GM19395 (cell line): ENCODE data around the gene EXOC3L4.
A peak's percentile ranks its signal among the peaks of the same experiment; 100 is the strongest.
"Not testable (repeated sequence)": the region's sequence is repeated elsewhere in the genome, so short reads cannot be mapped to it uniquely, and the experiment has no call there.

Experiments used
- ATAC-seq: cut with Tn5 transposase; IDR thresholded peaks from one replicate; pipeline ENCODE4 v1.9.1; 2021; ENCODE audit warnings: mild to moderate bottlenecking, moderate library complexity; ENCODE audit not compliant: unreplicated experiment

Gene EXOC3L4

GRCh38 chr14:103104654-103105452 is 10.3 kb downstream of the EXOC3L4 start:
- ATAC-seq, result peak; percentile 48

GRCh38 chr14:103105580-103106150 is 11.1 kb downstream of the EXOC3L4 start:
- ATAC-seq, result no peak

- ATAC-seq, result no peak
These were observed 12.9 kb downstream of the EXOC3L4 start for GRCh38 chr14:103107455-103107854.

- no peak for ATAC-seq
These were observed 13.6 kb downstream of the EXOC3L4 start for GRCh38 chr14:103107941-103108748.

- ATAC-seq, result peak; percentile 41
These were observed 14.3 kb downstream of the EXOC3L4 start for GRCh38 chr14:103108749-103109207.

- no peak for ATAC-seq
These were observed 15.3 kb downstream of the EXOC3L4 start for GRCh38 chr14:103109535-103110441.

- no peak for ATAC-seq
These were observed 16.2 kb downstream of the EXOC3L4 start for GRCh38 chr14:103110681-103111231.

- no peak for ATAC-seq
These were observed 16.8 kb downstream of the EXOC3L4 start for GRCh38 chr14:103111232-103111868.

GRCh38 chr14:103112400-103113243 is 18.1 kb downstream of the EXOC3L4 start:
- no peak for ATAC-seq

GRCh38 chr14:103113303-103113702 is 18.8 kb downstream of the EXOC3L4 start:
- no peak for ATAC-seq

GRCh38 chr14:103113774-103114173 is 19.2 kb downstream of the EXOC3L4 start:
- ATAC-seq, result no peak

- ATAC-seq, result not testable (repeated sequence)
These were observed 20.7 kb downstream of the EXOC3L4 start for GRCh38 chr14:103115086-103115679.

GRCh38 chr14:103115845-103116572 is 21.5 kb downstream of the EXOC3L4 start:
- no peak for ATAC-seq

GRCh38 chr14:103116636-103117035 is 22.1 kb downstream of the EXOC3L4 start:
- no peak for ATAC-seq

GRCh38 chr14:103117499-103117898 is 23.0 kb downstream of the EXOC3L4 start:
- ATAC-seq, result not testable (repeated sequence)

- no peak for ATAC-seq
These were observed 23.6 kb downstream of the EXOC3L4 start for GRCh38 chr14:103118018-103118662.
